GM15510 (cell line): ENCODE results near the gene IL20RA.

Experiments
- POLR2A ChIP-seq: IDR thresholded peaks from 3 replicates; pipeline ENCODE4 v1.6.1; 2011; ENCODE audit warnings: borderline replicate concordance; ENCODE audit not compliant: insufficient read length; ENCODE audit errors: extremely low read depth

Gene IL20RA

GRCh38 chr6:137056121-137056880 is 11.5 kb upstream of the IL20RA start:
- no peak for TF ChIP-seq POLR2A

DNA sequence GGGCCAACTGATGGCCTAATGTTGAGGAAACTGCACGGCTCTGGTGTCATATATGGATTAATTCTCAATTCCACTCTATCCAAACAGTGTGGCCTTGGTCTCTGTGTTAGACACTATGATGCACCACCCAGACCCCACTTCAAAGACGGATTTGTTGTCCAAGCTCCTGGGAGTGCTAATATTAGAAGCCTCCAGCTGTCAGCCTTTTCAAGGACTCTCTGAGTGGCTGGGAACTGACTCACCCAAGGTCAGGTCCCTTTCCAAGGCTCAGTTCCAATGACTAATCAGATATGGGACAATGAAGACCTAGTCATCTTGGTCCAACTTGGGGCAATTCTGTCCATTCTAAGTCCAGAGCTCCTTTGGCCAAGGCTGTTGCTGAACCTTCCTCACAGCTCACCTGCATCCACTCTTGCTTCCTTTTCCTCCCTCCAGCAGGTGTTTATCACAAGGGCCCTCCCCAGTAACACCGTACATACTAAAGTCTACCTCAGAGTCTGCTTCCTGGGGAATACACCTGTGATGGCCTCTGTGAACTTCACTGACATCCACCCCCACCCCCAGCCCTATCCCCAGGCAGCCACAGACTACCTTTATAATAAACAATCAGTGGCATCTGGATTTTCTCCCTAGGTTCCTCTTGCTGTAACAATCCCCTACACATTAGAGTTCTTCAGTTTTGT is 7.2 kb upstream of the IL20RA start:
- no peak for TF ChIP-seq POLR2A

- TF ChIP-seq POLR2A = no peak
Observed at GRCh38 chr6:137049095-137049494, 4.3 kb upstream of the IL20RA start.

- no peak for TF ChIP-seq POLR2A
Observed at GRCh38 chr6:137046871-137047412, 2.2 kb upstream of the IL20RA start.

GRCh38 chr6:137045222-137045789 is 541 bp upstream of the IL20RA start:
- no peak for TF ChIP-seq POLR2A

DNA sequence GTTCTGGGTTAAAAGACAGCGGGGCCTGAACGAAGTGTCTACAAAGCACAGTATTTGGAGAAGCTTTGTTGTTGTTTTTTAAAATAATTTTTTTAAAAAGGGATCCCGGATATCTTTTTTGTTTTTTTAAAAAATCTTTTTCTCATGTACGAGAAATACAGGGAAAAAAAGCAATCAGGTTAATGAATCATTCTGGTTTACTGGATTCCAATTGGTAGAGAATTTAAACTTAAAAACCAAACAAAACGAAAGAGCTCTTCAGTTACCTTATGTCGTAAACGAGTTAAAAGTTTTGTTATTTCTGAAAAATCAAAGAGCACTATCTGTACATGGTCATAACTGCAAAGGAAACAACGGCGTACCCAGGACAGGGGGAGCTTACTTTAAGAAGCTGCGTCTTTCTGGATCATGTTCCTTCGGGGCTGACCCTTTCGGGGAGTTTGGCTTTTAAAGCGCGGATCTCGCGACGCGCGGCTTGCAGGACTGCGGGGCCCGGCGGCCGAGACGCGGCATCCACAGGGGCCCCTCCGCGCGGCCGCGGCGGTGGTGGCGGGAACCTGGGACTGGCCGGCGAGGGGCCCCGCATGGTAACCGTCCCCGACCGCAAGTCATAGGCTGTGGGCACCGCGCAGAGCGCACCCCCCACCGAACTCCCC is 927 bp downstream of the IL20RA start:
- TF ChIP-seq POLR2A = no peak

GRCh38 chr6:137040393-137040792 is 4.4 kb downstream of the IL20RA start:
- no peak for TF ChIP-seq POLR2A

DNA sequence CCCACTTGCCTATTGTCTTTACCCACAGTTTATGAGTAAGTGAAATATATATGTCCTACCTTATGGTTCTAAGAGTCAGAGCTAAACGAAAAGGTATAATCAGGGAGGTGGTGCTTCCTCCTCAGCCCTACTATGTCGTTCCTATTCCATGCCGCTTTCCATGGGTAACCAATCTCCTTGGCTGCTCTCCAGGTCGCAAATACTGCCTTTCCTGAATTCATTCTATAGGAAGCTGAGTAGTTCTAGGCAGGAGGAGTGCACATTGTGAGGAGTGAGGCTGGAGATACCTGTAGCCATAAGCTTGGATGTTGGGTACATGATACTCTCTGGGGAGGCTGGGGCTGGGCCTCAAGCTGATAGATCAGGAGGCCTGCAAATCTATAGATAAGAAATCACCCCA is 5.8 kb downstream of the IL20RA start:
- TF ChIP-seq POLR2A = no peak

- no peak for TF ChIP-seq POLR2A
Observed at GRCh38 chr6:137036566-137037300, 8.0 kb downstream of the IL20RA start.

DNA sequence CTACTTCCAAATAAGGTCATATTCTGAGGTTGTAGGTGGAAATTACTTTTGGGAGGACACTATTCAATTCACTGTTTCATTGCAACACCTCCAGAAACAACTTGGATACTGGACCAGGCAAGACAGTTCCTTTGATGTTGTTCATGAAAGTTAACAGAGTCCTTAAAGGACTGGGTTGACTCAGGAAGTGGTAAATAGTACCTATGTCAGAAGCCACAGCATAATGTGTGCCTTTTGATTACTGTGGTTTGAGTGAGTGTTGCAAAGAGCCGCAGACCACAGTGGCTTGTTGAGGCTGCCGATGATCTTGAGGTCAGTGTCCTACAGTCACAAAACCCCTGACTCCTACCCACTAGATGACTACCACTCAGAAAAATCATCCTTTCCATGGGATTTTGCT is 10.9 kb downstream of the IL20RA start:
- no peak for TF ChIP-seq POLR2A

GRCh38 chr6:137031122-137031521 is 13.6 kb downstream of the IL20RA start:
- no peak for TF ChIP-seq POLR2A

- no peak for TF ChIP-seq POLR2A
Observed at GRCh38 chr6:137028912-137029311, 15.9 kb downstream of the IL20RA start.

DNA sequence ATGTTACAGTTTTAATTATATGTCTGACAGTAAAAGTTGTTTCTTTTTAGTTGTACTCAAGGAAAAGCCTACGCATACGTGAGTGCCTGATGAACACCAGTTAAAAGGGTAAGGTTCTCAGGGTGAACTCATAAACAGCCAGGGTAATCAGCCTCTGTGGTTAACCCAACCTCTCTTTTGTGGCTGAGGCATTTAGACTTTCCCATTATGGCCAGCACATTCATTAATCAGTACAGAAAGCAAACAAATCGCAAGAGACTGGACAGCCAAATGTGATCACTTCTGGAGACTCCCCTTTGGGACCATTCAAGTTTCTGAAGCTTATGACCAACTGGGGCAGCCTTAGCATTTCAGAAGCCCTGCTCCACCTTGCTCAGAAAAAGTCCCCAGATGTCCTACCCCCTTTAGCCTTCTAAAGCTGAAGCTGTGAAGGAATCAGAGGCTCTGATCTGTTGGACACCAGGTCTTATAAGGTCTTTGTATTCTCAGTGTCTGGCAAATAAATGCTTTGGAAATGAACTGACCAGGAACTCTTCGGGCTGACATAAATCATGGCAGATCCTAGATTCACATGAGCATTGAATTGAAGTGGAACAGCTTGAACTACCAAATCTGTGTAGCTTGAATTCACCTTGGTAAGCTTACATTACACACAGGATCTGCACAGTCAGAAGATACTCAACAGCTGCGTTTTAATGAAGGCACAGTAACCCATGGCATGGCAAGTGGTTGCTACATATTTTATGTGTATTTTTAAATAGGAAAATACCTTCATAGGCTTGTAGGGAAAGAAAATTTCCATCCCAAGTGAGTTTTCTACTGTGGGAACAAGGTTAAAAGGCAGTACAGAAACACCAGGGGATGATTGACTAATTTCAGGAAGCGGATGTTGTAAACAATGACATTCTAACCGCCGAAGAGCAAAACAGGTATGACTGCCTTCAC is 18.7 kb downstream of the IL20RA start:
- TF ChIP-seq POLR2A = no peak
